ENCODE results near the gene PCDHAC2. TPM values are rescaled to one million over a fixed set of nuclear protein-coding genes. Genes with fewer than 3 reads are reported as not detected.

The PCDHAC2 gene
- total RNA-seq, 4 donors from 2014 or later, result 0.78 to 4.2 (median 2.5) TPM

DNA sequence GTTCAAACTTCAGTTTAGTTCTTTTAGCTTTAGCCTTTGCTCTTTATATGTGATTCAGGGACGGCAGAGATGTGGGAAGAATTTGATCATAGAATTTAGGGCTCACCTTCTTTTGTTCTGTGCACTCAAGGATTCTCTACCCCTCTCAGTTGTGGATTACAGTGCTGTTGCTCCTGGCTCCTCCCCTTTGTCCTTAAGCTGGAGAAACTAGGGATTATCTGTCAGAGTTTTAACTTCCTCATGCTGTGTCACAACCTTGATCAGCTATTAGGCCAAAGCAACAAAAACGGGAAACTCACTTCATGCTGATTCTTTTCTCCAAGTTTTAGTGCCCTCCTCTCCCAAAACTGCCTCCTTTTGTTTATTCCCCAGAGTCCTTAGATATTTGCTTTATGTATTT, 13.0 kb upstream of the PCDHAC2 start:
- Histone ChIP-seq H3K36me3 (no peaks in the 10 kb centered on the region), H3K9me3 (no peaks in the 10 kb centered on the region), H3K4me1 (no peaks in the 10 kb centered on the region), H3K27me3 (no peaks in the 10 kb centered on the region), H3K27ac (no peak overlapping the region), H3K4me3 (no peak overlapping the region)
- DNase-seq (ENCODE audit: low spot score in 2 of 2), result no peak
- TF ChIP-seq, protein P1, sequence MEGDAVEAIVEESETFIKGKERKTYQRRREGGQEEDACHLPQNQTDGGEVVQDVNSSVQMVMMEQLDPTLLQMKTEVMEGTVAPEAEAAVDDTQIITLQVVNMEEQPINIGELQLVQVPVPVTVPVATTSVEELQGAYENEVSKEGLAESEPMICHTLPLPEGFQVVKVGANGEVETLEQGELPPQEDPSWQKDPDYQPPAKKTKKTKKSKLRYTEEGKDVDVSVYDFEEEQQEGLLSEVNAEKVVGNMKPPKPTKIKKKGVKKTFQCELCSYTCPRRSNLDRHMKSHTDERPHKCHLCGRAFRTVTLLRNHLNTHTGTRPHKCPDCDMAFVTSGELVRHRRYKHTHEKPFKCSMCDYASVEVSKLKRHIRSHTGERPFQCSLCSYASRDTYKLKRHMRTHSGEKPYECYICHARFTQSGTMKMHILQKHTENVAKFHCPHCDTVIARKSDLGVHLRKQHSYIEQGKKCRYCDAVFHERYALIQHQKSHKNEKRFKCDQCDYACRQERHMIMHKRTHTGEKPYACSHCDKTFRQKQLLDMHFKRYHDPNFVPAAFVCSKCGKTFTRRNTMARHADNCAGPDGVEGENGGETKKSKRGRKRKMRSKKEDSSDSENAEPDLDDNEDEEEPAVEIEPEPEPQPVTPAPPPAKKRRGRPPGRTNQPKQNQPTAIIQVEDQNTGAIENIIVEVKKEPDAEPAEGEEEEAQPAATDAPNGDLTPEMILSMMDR (IDR thresholded peaks at IDR 0.05), result no peak
- no peak for TF ChIP-seq POLR2A (IDR thresholded peaks at IDR 0.05)
- TF ChIP-seq EP300 (IDR thresholded peaks at IDR 0.05), result no peak
- WGBS, 2 donors, result 47 to 61% methylated on average over 2 of the region's 2 CpGs

DNA sequence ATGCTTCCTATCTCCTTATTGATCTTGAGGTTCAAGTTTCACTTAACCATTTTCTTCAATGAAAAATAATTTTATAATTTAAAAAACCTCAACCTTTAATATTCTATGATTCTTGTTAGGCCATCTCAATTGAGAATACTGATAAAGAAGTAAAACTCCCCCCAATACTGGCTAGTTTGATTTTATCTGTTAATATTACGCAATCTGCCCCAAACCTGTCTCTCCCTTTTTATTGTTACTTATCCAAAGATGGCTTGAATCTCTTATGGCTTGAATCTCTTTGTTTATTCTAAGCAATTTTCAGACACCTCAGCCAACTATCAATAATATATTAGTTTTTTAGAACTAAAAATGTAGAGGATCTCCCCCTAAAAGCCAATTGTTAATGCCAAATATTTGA, 4.1 kb upstream of the PCDHAC2 start:
- Histone ChIP-seq H3K27me3 (no peaks in the 10 kb centered on the region), H3K27ac (no peak overlapping the region), H3K4me1 (peaks cover 0 to 18% (median 3%) of the 10 kb centered on the region in 4 donors), H3K36me3 (no peaks in the 10 kb centered on the region), H3K9me3 (no peaks in the 10 kb centered on the region), H3K4me3 (no peak overlapping the region)
- TF ChIP-seq EP300 (IDR thresholded peaks at IDR 0.05) (no peak), POLR2A (IDR thresholded peaks at IDR 0.05) (no peak)
- TF ChIP-seq, protein P1 (IDR thresholded peaks at IDR 0.05), result no peak
- 97 to 100% methylated on average over 1 of the region's 1 CpG for WGBS, 2 donors
- no peak for DNase-seq (ENCODE audit: low spot score in 2 of 2)

DNA sequence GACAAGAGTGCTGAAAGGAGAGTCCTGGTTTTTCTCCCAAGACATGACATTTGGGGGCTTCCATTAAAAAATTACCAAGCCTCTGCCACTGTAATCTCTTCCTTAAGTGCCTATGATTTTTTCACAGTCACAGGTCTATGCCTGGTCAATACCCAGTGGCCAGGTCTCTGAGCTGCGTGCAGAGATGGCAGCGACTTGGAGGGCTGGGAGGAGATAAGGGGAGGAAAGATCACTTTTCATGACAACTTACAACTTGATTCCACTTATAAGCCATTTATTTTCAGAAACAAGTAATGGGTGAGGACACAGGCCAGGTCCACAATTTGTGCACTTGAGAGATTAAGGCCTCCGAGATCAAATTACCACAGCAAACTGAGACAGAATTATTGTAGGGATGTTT, 1.9 kb upstream of the PCDHAC2 start:
- Histone ChIP-seq H3K4me3 (no peak overlapping the region), H3K36me3 (no peaks in the 10 kb centered on the region), H3K9me3 (no peaks in the 10 kb centered on the region), H3K4me1 (peaks cover 0 to 18% (median 3%) of the 10 kb centered on the region in 4 donors), H3K27me3 (no peaks in the 10 kb centered on the region), H3K27ac (no peak overlapping the region)
- no peak for DNase-seq (ENCODE audit: low spot score in 2 of 2)
- 72 to 82% methylated on average over 3 of the region's 3 CpGs for WGBS, 2 donors
- TF ChIP-seq POLR2A (IDR thresholded peaks at IDR 0.05) (no peak), EP300 (IDR thresholded peaks at IDR 0.05) (no peak)
- TF ChIP-seq, protein P1 (IDR thresholded peaks at IDR 0.05), result no peak

DNA sequence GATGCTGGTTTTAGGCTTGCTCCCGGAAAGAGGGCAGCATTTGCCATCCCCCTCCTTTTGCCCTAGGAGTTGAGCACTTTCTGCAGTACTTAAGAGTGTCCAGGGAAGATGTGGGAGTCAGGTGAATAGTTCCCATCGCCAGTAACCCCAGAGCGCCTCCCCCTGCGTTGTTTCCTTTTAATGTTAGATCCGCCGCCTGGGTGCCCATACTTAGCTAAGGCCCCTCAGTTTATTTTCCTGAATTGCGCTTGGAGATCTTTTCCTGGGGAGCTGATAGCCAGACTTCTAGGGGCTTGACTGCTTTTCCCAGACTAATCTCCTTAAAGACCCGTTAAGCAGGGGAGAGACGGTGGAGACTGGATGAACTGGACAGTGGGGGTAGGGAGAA, 377 bp upstream of the PCDHAC2 start:
- DNase-seq (ENCODE audit: low spot score in 2 of 2), result no peak
- Histone ChIP-seq H3K27me3 (no peaks in the 10 kb centered on the region), H3K27ac (peak overlapping the region in 2 of 4 donors; percentile 46 to 67), H3K4me1 (peaks cover 0 to 18% (median 3%) of the 10 kb centered on the region in 4 donors), H3K9me3 (no peaks in the 10 kb centered on the region), H3K4me3 (peak overlapping the region; percentile 43 to 64 (median 54)), H3K36me3 (no peaks in the 10 kb centered on the region)
- TF ChIP-seq POLR2A (IDR thresholded peaks at IDR 0.05) (no peak), EP300 (IDR thresholded peaks at IDR 0.05) (no peak)
- TF ChIP-seq, protein P1 (IDR thresholded peaks at IDR 0.05), result no peak
- WGBS, 2 donors, result 1% methylated on average over 9 of the region's 9 CpGs

DNA sequence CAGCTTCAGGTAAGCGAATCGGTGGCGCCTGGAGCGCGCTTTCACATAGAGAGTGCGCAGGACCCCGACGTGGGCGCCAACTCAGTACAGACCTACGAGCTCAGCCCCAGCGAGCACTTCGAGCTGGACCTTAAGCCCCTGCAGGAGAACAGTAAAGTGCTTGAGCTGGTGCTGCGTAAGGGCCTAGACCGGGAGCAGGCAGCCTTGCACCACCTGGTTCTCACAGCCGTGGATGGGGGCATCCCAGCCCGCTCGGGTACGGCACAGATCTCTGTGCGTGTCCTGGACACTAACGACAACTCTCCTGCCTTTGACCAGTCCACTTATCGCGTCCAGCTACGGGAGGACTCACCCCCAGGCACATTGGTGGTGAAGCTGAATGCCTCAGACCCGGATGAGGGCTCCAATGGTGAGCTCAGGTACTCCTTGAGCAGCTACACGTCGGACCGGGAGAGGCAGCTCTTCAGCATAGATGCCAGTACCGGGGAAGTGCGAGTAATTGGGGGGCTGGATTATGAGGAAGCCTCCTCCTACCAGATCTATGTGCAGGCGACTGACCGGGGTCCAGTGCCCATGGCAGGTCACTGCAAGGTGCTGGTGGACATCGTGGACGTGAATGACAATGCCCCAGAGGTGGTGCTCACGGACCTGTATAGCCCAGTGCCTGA, 1.1 kb downstream of the PCDHAC2 start:
- 52 to 70% methylated on average over 16 to 34 of the region's 34 CpGs for WGBS, 2 donors
- peaks cover 0 to 18% (median 3%) of the 10 kb centered on the region in 4 donors for H3K4me1 ChIP-seq
- TF ChIP-seq POLR2A (IDR thresholded peaks at IDR 0.05) (no peak), EP300 (IDR thresholded peaks at IDR 0.05) (no peak)
- TF ChIP-seq, protein P1 (IDR thresholded peaks at IDR 0.05), result no peak
- H3K27me3 ChIP-seq, result no peaks in the 10 kb centered on the region
- no peak for DNase-seq (ENCODE audit: low spot score in 2 of 2)
- H3K4me3 ChIP-seq, result peak overlapping the region; percentile 43 to 64 (median 54)
- no peaks in the 10 kb centered on the region for H3K9me3 ChIP-seq
- no peak overlapping the region for H3K27ac ChIP-seq
- H3K36me3 ChIP-seq, result no peaks in the 10 kb centered on the region
